Astrocyte (in vitro differentiated cells and primary cell): ENCODE measurements around the gene KRT40. TPM values are rescaled to one million over a fixed set of nuclear protein-coding genes. Genes with fewer than 3 reads are reported as not detected.

Experiments
- DNase-seq: peaks from one replicate; pipeline ENCODE4 v3.0.0-alpha.2; 2010; ENCODE audit warnings: low read depth
- FAIRE-seq: peaks from 2 replicates; lab custom pipeline; 2011; peaks lifted over from hg19 to GRCh38; lab: Jason Lieb, UNC
- H2AFZ ChIP-seq: 2 replicates; pipeline ENCODE4 v1.6.0; 2012; ENCODE audit warnings: low read depth, low read length, inconsistent platforms
- H3K27ac ChIP-seq: 2 replicates; pipeline ENCODE4 v1.5.1; 2011; ENCODE audit warnings: low read depth, low read length, inconsistent platforms
- H3K27me3 ChIP-seq: 2 replicates; pipeline ENCODE4 v1.6.0; 2011; ENCODE audit warnings: low read length, inconsistent platforms; ENCODE audit not compliant: insufficient read depth
- H3K36me3 ChIP-seq: 2 replicates; pipeline ENCODE4 v1.5.1; 2011; ENCODE audit warnings: low read length, inconsistent platforms; ENCODE audit not compliant: insufficient read depth
- H3K4me1 ChIP-seq: 2 replicates; pipeline ENCODE4 v1.5.1; 2011; ENCODE audit warnings: low read length, inconsistent platforms; ENCODE audit not compliant: insufficient read depth
- H3K4me2 ChIP-seq: 2 replicates; pipeline ENCODE4 v1.6.0; 2012; ENCODE audit warnings: low read length, inconsistent platforms
- H3K4me3 ChIP-seq: 2 replicates; pipeline ENCODE4 v1.5.1; 2011; ENCODE audit warnings: low read depth, mild to moderate bottlenecking, low read length, inconsistent platforms; ENCODE audit not compliant: insufficient read depth
- H3K79me2 ChIP-seq: 2 replicates; pipeline ENCODE4 v1.6.0; 2012; ENCODE audit warnings: mild to moderate bottlenecking, low read length, inconsistent platforms; ENCODE audit not compliant: insufficient read depth
- H3K9ac ChIP-seq: 2 replicates; pipeline ENCODE4 v1.6.0; 2012; ENCODE audit warnings: mild to moderate bottlenecking, low read length, inconsistent platforms
- H3K9me3 ChIP-seq: 2 replicates; pipeline ENCODE4 v1.5.1; 2012; ENCODE audit warnings: low read depth, mild to moderate bottlenecking, low read length, inconsistent platforms; ENCODE audit not compliant: insufficient read depth
- H4K20me1 ChIP-seq: 2 replicates; pipeline ENCODE4 v1.6.0; 2012; ENCODE audit warnings: low read length, inconsistent platforms; ENCODE audit not compliant: insufficient read depth
- H3K27ac Mint-ChIP-seq: one replicate; pipeline ENCODE4 v1.8.0; 2021; ENCODE audit warnings: mild to moderate bottlenecking, mixed read lengths; ENCODE audit not compliant: unreplicated experiment
- H3K27me3 Mint-ChIP-seq: one replicate; pipeline ENCODE4 v1.8.0; 2021; ENCODE audit warnings: low read depth, mixed read lengths; ENCODE audit not compliant: unreplicated experiment
- H3K36me3 Mint-ChIP-seq: one replicate; pipeline ENCODE4 v1.8.0; 2021; ENCODE audit warnings: low read depth, mixed read lengths; ENCODE audit not compliant: unreplicated experiment
- H3K4me1 Mint-ChIP-seq: one replicate; pipeline ENCODE4 v1.8.0; 2021; ENCODE audit warnings: low read depth, mixed read lengths; ENCODE audit not compliant: unreplicated experiment
- H3K4me3 Mint-ChIP-seq: one replicate; pipeline ENCODE4 v1.8.0; 2021; ENCODE audit warnings: mild to moderate bottlenecking, moderate library complexity, mixed read lengths; ENCODE audit not compliant: unreplicated experiment
- H3K9me3 Mint-ChIP-seq: one replicate; pipeline ENCODE4 v1.8.0; 2021; ENCODE audit warnings: mild to moderate bottlenecking, mixed read lengths; ENCODE audit not compliant: unreplicated experiment
- CTCF ChIP-seq: IDR thresholded peaks from 2 replicates; pipeline ENCODE4 v1.5.1; 2011; ENCODE audit warnings: low read depth, mild to moderate bottlenecking, inconsistent platforms, low read length, moderate library complexity; ENCODE audit not compliant: insufficient read depth
- EZH2 ChIP-seq: IDR thresholded peaks from 2 replicates; pipeline ENCODE4 v1.6.1; 2012; ENCODE audit warnings: mild to moderate bottlenecking, low read length, inconsistent platforms; ENCODE audit not compliant: insufficient read depth
- total RNA-seq: library from RNA; stranded (reverse); gene quantifications from 2 replicates; pipeline ENCODE4 v1.2.1, GENCODE V29; 2021

KRT40 gene
- total RNA-seq, 1 donor from 2014 or later = not detected

- Mint-ChIP-seq H3K4me1 (peaks cover 29% of the 10 kb centered on the region), H3K4me3 (no peak overlapping the region), H3K9me3 (no peaks in the 10 kb centered on the region), H3K27me3 (no peaks in the 10 kb centered on the region), H3K27ac (no peak overlapping the region), H3K36me3 (no peaks in the 10 kb centered on the region)
- Histone ChIP-seq H3K4me3 (no peak overlapping the region), H3K79me2 (no peaks in the 10 kb centered on the region), H3K9me3 (no peaks in the 10 kb centered on the region), H3K27ac (no peak overlapping the region), H3K4me2 (no peak overlapping the region), H3K27me3 (no peaks in the 10 kb centered on the region), H3K36me3 (no peaks in the 10 kb centered on the region), H3K4me1 (peaks cover 29% of the 10 kb centered on the region), H2AFZ (no peak overlapping the region), H3K9ac (no peak overlapping the region), H4K20me1 (no peaks in the 10 kb centered on the region)
- no peak for FAIRE-seq
- no peak for TF ChIP-seq EZH2
- TF ChIP-seq CTCF = no peak
- DNase-seq = no peak
These were observed 34.0 kb downstream of the KRT40 start for GRCh38 chr17:40950176-40950575.

- DNase-seq (no peak), FAIRE-seq (no peak)
- H3K27me3 Mint-ChIP-seq = no peaks in the 10 kb centered on the region
- Histone ChIP-seq H4K20me1 (no peaks in the 10 kb centered on the region), H3K27me3 (no peaks in the 10 kb centered on the region), H3K36me3 (no peaks in the 10 kb centered on the region), H3K4me1 (peaks cover 23% of the 10 kb centered on the region), H3K27ac (no peak overlapping the region), H3K79me2 (no peaks in the 10 kb centered on the region), H3K9ac (no peak overlapping the region), H3K9me3 (no peaks in the 10 kb centered on the region), H2AFZ (peak overlapping the region; percentile 74), H3K4me3 (no peak overlapping the region), H3K4me2 (no peak overlapping the region)
- TF ChIP-seq CTCF = no peak
- TF ChIP-seq EZH2 = no peak
- H3K27ac Mint-ChIP-seq = no peak overlapping the region
- peaks cover 29% of the 10 kb centered on the region for H3K4me1 Mint-ChIP-seq
- H3K36me3 Mint-ChIP-seq = no peaks in the 10 kb centered on the region
- no peak overlapping the region for H3K4me3 Mint-ChIP-seq
- H3K9me3 Mint-ChIP-seq = no peaks in the 10 kb centered on the region
These were observed 34.7 kb downstream of the KRT40 start for GRCh38 chr17:40949418-40949817.

GRCh38 chr17:40947929-40948328 is 36.2 kb downstream of the KRT40 start:
- H3K9ac ChIP-seq = no peak overlapping the region
- no peaks in the 10 kb centered on the region for H4K20me1 ChIP-seq
- no peak overlapping the region for H3K4me2 ChIP-seq
- Mint-ChIP-seq H3K9me3 (peaks cover 3% of the 10 kb centered on the region), H3K4me1 (peaks cover 17% of the 10 kb centered on the region), H3K27ac (no peak overlapping the region), H3K4me3 (no peak overlapping the region), H3K36me3 (no peaks in the 10 kb centered on the region), H3K27me3 (no peaks in the 10 kb centered on the region)
- H3K4me3 ChIP-seq = no peak overlapping the region
- DNase-seq (no peak), FAIRE-seq (no peak)
- no peaks in the 10 kb centered on the region for H3K36me3 ChIP-seq
- no peak overlapping the region for H2AFZ ChIP-seq
- H3K79me2 ChIP-seq = no peaks in the 10 kb centered on the region
- H3K27me3 ChIP-seq = no peaks in the 10 kb centered on the region
- H3K9me3 ChIP-seq = no peaks in the 10 kb centered on the region
- no peak for TF ChIP-seq EZH2
- no peak for TF ChIP-seq CTCF
- H3K27ac ChIP-seq = no peak overlapping the region
- peaks cover 9% of the 10 kb centered on the region for H3K4me1 ChIP-seq
